ENCODE results near the gene VPREB3. TPM values are rescaled to one million over a fixed set of nuclear protein-coding genes. Genes with fewer than 3 reads are reported as not detected.

The VPREB3 gene
- total and polyA plus RNA-seq, 2 of the 8 experiments (the other 6 are each of a cell fraction or from before 2014, with no cell fraction given), result 0.52 to 4.6 TPM

- Histone ChIP-seq H3K23me2 (ENCODE audit: low read depth, low read length) (no peaks in the 10 kb centered on the region), H3K79me2 (ENCODE audit: control insufficient read depth in 1 of 2, insufficient read depth in 2 of 2, low read length in 2 of 2) (no peaks in the 10 kb centered on the region), H3K14ac (ENCODE audit: insufficient read length) (no peak overlapping the region), H3K4me3 (ENCODE audit: extremely low read depth in 1 of 4, insufficient read depth in 2 of 4, low read depth in 3 of 4, low read length in 4 of 4) (no peak overlapping the region), H3K4me1 (replicated peaks in 1 of 4; ENCODE audit: control insufficient read depth in 3 of 4, insufficient read depth in 4 of 4, low read length in 3 of 4) (no peaks in the 10 kb centered on the region), H2AK5ac (ENCODE audit: low read depth, low read length) (no peak overlapping the region), H3K9me3 (ENCODE audit: insufficient read depth in 2 of 2, low read depth in 1 of 2, low read length in 1 of 2) (no peaks in the 10 kb centered on the region), H2BK120ac (replicated peaks; ENCODE audit: low read depth, low read length) (no peak overlapping the region), H3K4me2 (ENCODE audit: insufficient read depth in 1 of 2, low read depth in 2 of 2, low read length in 2 of 2) (no peak overlapping the region), H4K91ac (replicated peaks; ENCODE audit: insufficient read length, low read length) (no peak overlapping the region), H2BK12ac (ENCODE audit: low read depth, low read length) (no peak overlapping the region), H2BK20ac (ENCODE audit: low read length) (no peak overlapping the region), H3K18ac (ENCODE audit: extremely low read depth, low read length) (no peak overlapping the region), H3K23ac (ENCODE audit: insufficient read length) (no peak overlapping the region), H3K4ac (replicated peaks; ENCODE audit: insufficient read length, low read depth, low read length) (no peak overlapping the region), H3K56ac (replicated peaks; ENCODE audit: insufficient read length, low read depth, low read length) (no peak overlapping the region), H3K27me3 (replicated peaks in 1 of 4; ENCODE audit: control insufficient read depth in 3 of 4, extremely low read depth in 1 of 4, insufficient read depth in 3 of 4, low read length in 3 of 4) (no peaks in the 10 kb centered on the region), H3K9ac (replicated peaks in 1 of 4; ENCODE audit: extremely low read depth in 1 of 4, low read depth in 3 of 4, low read length in 3 of 4) (no peak overlapping the region), H4K20me1 (replicated peaks in 1 of 2; ENCODE audit: control insufficient read depth in 1 of 2, insufficient read depth in 2 of 2, low read length in 2 of 2) (peaks cover 0 to 19% of the 10 kb centered on the region in 2 experiments), H3K27ac (ENCODE audit: low read depth, low read length) (no peak overlapping the region), H2BK15ac (ENCODE audit: low read length) (no peak overlapping the region), H4K5ac (ENCODE audit: insufficient read length, low read depth, low read length) (no peak overlapping the region), H2BK5ac (ENCODE audit: low read depth, low read length) (no peak overlapping the region), H2AFZ (ENCODE audit: low read length) (no peak overlapping the region), H4K8ac (ENCODE audit: extremely low read depth, insufficient read depth, low read length) (no peak overlapping the region), H3K79me1 (ENCODE audit: low read depth, low read length) (no peaks in the 10 kb centered on the region; the same call in 1 of the 2 replicates), H3K36me3 (ENCODE audit: control insufficient read depth in 2 of 4, insufficient read depth in 4 of 4, low read length in 3 of 4) (peaks cover 19 to 64% (median 48%) of the 10 kb centered on the region in 4 experiments; a peak in 6 of 8 replicates)
- CTCF ChIA-PET (ENCODE audit: partially characterized antibody), result interaction anchor here (1.3 to 1.6 kb wide), 3 partner anchors 12 to 34 kb away, joined by 4 to 5 read pairs (median 4); no protein-coding TSS in a partner anchor
- DNase-seq (ENCODE audit: low read depth in 1 of 2, low spot score in 2 of 2) (no peak), FAIRE-seq (no peak)
- POLR2A ChIA-PET (ENCODE audit: partially characterized antibody), result interaction anchor here (1.0 to 1.7 kb wide), 3 partner anchors 9 to 11 kb away, joined by 3 to 8 read pairs (median 4); no protein-coding TSS in a partner anchor
- WGBS, 2 experiments (ENCODE audit: extremely low coverage in 1 of 2, insufficient coverage in 1 of 2, insufficient read length in 1 of 2, insufficient replicate concordance in 2 of 2, low coverage in 1 of 2, low lambda C conversion rate in 2 of 2, missing lambda C conversion rate in 1 of 2), result 85% methylated on average over 21 of the region's 21 CpGs; no CpG with 5 or more reads in 1 of the 2 experiments
- TF ChIP-seq CHD1 (IDR thresholded peaks at IDR 0.05; ENCODE audit: low read depth, low read length), result no peak
- no peak for TF ChIP-seq ZNF274 (IDR thresholded peaks at IDR 0.05; ENCODE audit: borderline replicate concordance, extremely low read depth, low read length)
- TF ChIP-seq CBX5 (IDR thresholded peaks at IDR 0.05; ENCODE audit: low read depth, low read length), result no peak
- TF ChIP-seq USF2 (IDR thresholded peaks at IDR 0.05; ENCODE audit: low read length), result no peak
- TF ChIP-seq BRCA1 (IDR thresholded peaks at IDR 0.05; ENCODE audit: low read depth, low read length), result no peak
- no peak for TF ChIP-seq TAF7 (optimal IDR thresholded peaks at IDR 0.05; ENCODE audit: borderline replicate concordance, low read depth, low read length)
- TF ChIP-seq KDM4A (IDR thresholded peaks at IDR 0.05; ENCODE audit: low read depth, low read length, severe bottlenecking), result no peak
- no peak for TF ChIP-seq PHF8 (conservative IDR thresholded peaks at IDR 0.05; ENCODE audit: low read depth, low read length)
- no peak for TF ChIP-seq NRF1 (IDR thresholded peaks at IDR 0.05; ENCODE audit: low read depth, low read length)
Observed at GRCh38 chr22:23803001-23803819, 49.0 kb upstream of the VPREB3 start.
